Adrenal gland (tissue), 12 donors: Measurements from ENCODE around the gene PCNX2. TPM values are rescaled to one million over a fixed set of nuclear protein-coding genes. Genes with fewer than 3 reads are reported as not detected.
A peak's percentile ranks its signal among the peaks of the same experiment; 100 is the strongest.

Experiments used
- DNase-seq, 7 donors: peaks; one replicate each; pipeline ENCODE4 v3.0.0-alpha.2; 2019 to 2020
- H3K27ac ChIP-seq, 5 donors: fragments of 200-600 bp; sonication (generic) in 4 of 5; 1 replicate in 3 of 5; 2 replicates in 2 of 5; pipeline versions ENCODE4 v1.5.1 to v1.8.0; 2016 to 2020; ENCODE audit warnings: mild to moderate bottlenecking in 1 of 5
- H3K27me3 ChIP-seq: fragments of 200-600 bp; 2 replicates; pipeline ENCODE4 v1.8.0; 2021
- H3K36me3 ChIP-seq, 2 donors: fragments of 200-600 bp; replicated peaks in 1 of 2; 1 replicate in 1 of 2; 2 replicates in 1 of 2; pipeline versions ENCODE4 v1.5.1 to v1.8.0; 2018 to 2022
- H3K4me1 ChIP-seq, 2 donors: fragments of 200-600 bp; replicated peaks in 1 of 2; 1 replicate in 1 of 2; 2 replicates in 1 of 2; pipeline versions ENCODE4 v1.5.1 to v1.8.0; 2018 to 2021
- H3K4me3 ChIP-seq, 4 donors: fragments of 200-600 bp; sonication (generic) in 3 of 4; one replicate each; pipeline ENCODE4 v1.5.1; 2016 to 2018
- H3K9me3 ChIP-seq, 3 donors: fragments of 200-600 bp; sonication (generic) in 1 of 3; replicated peaks in 1 of 3; 1 replicate in 2 of 3; 2 replicates in 1 of 3; pipeline versions ENCODE4 v1.5.1 to v1.8.0; 2016 to 2021
- POLR2A ChIP-seq, 2 donors: fragments of 450-650 bp; IDR thresholded peaks; one replicate each; pipeline ENCODE4 v1.6.1; 2017; ENCODE audit warnings: antibody characterized with exemption in 2 of 2, mild to moderate bottlenecking in 2 of 2, moderate library complexity in 1 of 2
- WGBS, 4 donors: extraction: QIAGEN DNeasy Blood & Tissue Kit in 2 of 4; methylation state at CpG; one replicate each; pipeline versions ENCODE4 v1.1.5 to v1.1.7; 2013 to 2017; 5-methylcytosine and 5-hydroxymethylcytosine counted together
- intact Hi-C, 2 donors: fragments of 100-400 bp; cut with DNase I; formaldehyde crosslinking; loops; one replicate each; pipeline versions ENCODE4 v1.14.1 to v1.15.0; 2022 to 2023
- polyA plus RNA-seq, 3 donors: library from polyadenylated mRNA; stranded (reverse); fragments of 200-250 nt in 2 of 3; fragments of 350-450 nt in 1 of 3; fragmentation: Illumina TruSeq in 1 of 3; extraction: RNeasy Lipid Tissue Mini Kit (QIAGEN cat#74804) in 1 of 3; gene quantifications; one replicate each; pipeline ENCODE4 v1.2.3, GENCODE V29; 2013 to 2014
- total RNA-seq, 9 donors: library from RNA; depleted of rRNA in 4 of 9; stranded (reverse); fragments of >200 nt in 4 of 9; fragments of 120-200 nt in 1 of 9; fragmentation: NEBNext Ultra II Directional in 1 of 9; extraction: Animal tissue kit (Norgen Biotek cat#: 25700) in 1 of 9; gene quantifications; one replicate each; pipeline versions ENCODE4 v1.1.0 to v1.2.4, GENCODE V29; 2013 to 2023
- TF ChIP-seq, protein P1 (sequence below), 6 experiments: fragments of 450-650 bp in 4 of 6; fragments of 200-600 bp in 2 of 6; sonication (generic) in 1 of 6; IDR thresholded peaks; 1 replicate in 5 of 6; 2 replicates in 1 of 6; pipeline versions ENCODE4 v1.5.1 to v1.8.0; 2016 to 2021; ENCODE audit warnings: antibody characterized with exemption in 6 of 6, mild to moderate bottlenecking in 2 of 6, moderate library complexity in 1 of 6
- donor health status: healthy with polysubstance abuse.
- donor health status: Bipolar disorder and iron deficiency.
- donor health status: DM: yes; HTN: yes; CAD: no.
- donor health status: DM: no; HTN: no; CAD: no.
- donor health status: DM: no; HTN: no; CAD: no.
- donor health status: DM: yes; HTN: yes; CAD: no.

The PCNX2 gene
- total and polyA plus RNA-seq, 12 donors: 2.2 to 14.5 (median 5.5) TPM

GRCh38 chr1:233241759-233242158, 53.8 kb downstream of the PCNX2 start:
- no peak overlapping the region for H3K27ac ChIP-seq
- no peaks in the 10 kb centered on the region for H3K27me3 ChIP-seq
- H3K9me3 ChIP-seq: no peaks in the 10 kb centered on the region
- no peak for DNase-seq
- 32 to 44% (median 38%) methylated on average over 2 of the region's 2 CpGs for WGBS, 4 donors
- H3K4me3 ChIP-seq: no peak overlapping the region
- H3K4me1 ChIP-seq: peaks cover 0 to 16% of the 10 kb centered on the region in 2 donors
- H3K36me3 ChIP-seq: no peaks in the 10 kb centered on the region
- intact Hi-C loops: loop anchor here (5.0 to 10.0 kb wide), 2 partner anchors 607 to 609 kb away; partner anchors contain the start of gene SIPA1L2 (in 2 of the 2)
- TF ChIP-seq, protein P1, sequence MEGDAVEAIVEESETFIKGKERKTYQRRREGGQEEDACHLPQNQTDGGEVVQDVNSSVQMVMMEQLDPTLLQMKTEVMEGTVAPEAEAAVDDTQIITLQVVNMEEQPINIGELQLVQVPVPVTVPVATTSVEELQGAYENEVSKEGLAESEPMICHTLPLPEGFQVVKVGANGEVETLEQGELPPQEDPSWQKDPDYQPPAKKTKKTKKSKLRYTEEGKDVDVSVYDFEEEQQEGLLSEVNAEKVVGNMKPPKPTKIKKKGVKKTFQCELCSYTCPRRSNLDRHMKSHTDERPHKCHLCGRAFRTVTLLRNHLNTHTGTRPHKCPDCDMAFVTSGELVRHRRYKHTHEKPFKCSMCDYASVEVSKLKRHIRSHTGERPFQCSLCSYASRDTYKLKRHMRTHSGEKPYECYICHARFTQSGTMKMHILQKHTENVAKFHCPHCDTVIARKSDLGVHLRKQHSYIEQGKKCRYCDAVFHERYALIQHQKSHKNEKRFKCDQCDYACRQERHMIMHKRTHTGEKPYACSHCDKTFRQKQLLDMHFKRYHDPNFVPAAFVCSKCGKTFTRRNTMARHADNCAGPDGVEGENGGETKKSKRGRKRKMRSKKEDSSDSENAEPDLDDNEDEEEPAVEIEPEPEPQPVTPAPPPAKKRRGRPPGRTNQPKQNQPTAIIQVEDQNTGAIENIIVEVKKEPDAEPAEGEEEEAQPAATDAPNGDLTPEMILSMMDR (IDR thresholded peaks at IDR 0.05): no peak
- TF ChIP-seq POLR2A (IDR thresholded peaks at IDR 0.05): no peak

DNA sequence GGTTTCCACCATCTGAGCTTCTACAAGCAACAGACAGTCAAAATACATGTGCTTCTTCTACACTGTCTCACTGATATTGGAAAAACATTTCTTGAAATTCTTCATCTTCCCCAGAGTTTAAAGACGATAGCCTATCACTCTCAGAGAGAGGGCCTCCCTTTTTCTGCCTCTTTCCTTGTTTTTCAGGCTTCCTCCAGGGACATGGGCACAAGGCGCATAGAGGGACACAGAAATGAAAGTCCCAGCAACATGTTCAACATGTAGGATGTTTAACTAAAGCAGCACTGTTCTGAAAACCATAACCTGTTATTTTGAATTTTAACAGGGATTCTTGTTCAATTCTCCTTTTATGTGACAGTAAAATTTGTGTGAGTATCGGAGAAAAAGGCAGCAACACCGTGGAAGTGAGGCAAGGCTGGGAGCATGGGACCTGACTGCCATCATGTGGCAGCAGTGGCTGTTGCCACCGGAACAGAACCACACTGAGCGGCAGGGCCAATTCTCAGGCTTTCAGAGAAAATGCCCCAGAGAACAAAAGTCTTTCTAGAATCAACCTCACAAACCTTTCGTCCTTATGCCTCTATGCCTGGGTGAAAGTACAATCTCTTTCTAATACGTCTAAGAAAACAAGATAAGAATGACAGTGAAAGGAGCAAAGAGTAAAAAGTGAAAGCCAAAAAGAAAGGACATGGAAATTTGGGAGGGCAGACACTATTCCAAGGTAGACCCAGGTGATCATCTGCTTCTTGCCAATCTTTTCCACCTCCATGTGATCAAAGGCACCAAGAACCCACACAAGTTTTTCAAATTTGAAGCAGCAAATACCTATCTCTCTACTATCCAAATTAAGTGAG, 54.5 kb downstream of the PCNX2 start:
- no peaks in the 10 kb centered on the region for H3K36me3 ChIP-seq
- peak; percentile 56 to 85 (median 72) for DNase-seq
- no peaks in the 10 kb centered on the region for H3K9me3 ChIP-seq
- TF ChIP-seq, protein P1 (IDR thresholded peaks at IDR 0.05): peak; percentile 47 to 89 (median 85)
- TF ChIP-seq POLR2A (IDR thresholded peaks at IDR 0.05): no peak
- intact Hi-C loops: loop anchor here (5.0 to 10.0 kb wide), 2 partner anchors 606 to 609 kb away; partner anchors contain the start of gene SIPA1L2 (in 2 of the 2)
- H3K27me3 ChIP-seq: no peaks in the 10 kb centered on the region
- WGBS, 4 donors: 20 to 25% (median 23%) methylated on average over 8 of the region's 8 CpGs
- peaks cover 0 to 16% of the 10 kb centered on the region in 2 donors for H3K4me1 ChIP-seq
- no peak overlapping the region for H3K27ac ChIP-seq
- peak overlapping the region in 1 of 4 donors; percentile 37 for H3K4me3 ChIP-seq

DNA sequence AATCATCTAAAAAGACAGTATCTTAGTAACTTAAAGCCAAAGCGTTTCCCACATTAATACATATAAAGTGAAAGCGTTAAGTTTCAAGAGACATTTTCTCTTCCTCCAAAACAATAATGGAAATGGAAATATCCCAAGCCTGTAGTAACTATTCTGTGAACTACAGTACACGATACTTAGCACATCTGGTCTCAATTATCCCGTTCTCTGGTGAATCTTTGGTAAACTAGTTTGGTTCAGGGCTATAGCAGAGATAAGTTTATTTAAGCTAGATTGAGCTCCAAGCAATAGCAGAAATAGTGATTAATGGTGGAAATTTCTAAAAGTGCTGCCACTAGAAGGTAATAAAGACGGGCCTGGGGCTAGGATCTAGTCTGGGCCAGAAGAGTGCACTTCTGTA, 55.2 kb downstream of the PCNX2 start:
- H3K4me3 ChIP-seq: no peak overlapping the region
- 77 to 90% (median 82%) methylated on average over 5 of the region's 5 CpGs for WGBS, 4 donors
- H3K27ac ChIP-seq: no peak overlapping the region
- TF ChIP-seq, protein P1 (IDR thresholded peaks at IDR 0.05): no peak
- no peak for TF ChIP-seq POLR2A (IDR thresholded peaks at IDR 0.05)
- H3K9me3 ChIP-seq: no peaks in the 10 kb centered on the region
- H3K4me1 ChIP-seq: peaks cover 0 to 16% of the 10 kb centered on the region in 2 donors
- DNase-seq: no peak
- H3K36me3 ChIP-seq: no peaks in the 10 kb centered on the region
- no peaks in the 10 kb centered on the region for H3K27me3 ChIP-seq
- intact Hi-C loops: loop anchor here (5.0 to 10.0 kb wide), 2 partner anchors 606 to 608 kb away; partner anchors contain the start of gene SIPA1L2 (in 2 of the 2)

GRCh38 chr1:233238884-233239431, 56.6 kb downstream of the PCNX2 start:
- TF ChIP-seq POLR2A (IDR thresholded peaks at IDR 0.05): no peak
- TF ChIP-seq, protein P1 (IDR thresholded peaks at IDR 0.05): no peak
- DNase-seq: no peak
- H3K4me3 ChIP-seq: no peak overlapping the region
- intact Hi-C loops: no loop called here
- no peaks in the 10 kb centered on the region for H3K27me3 ChIP-seq
- WGBS, 4 donors: 81 to 86% (median 83%) methylated on average over 9 of the region's 9 CpGs
- peaks cover 0 to 16% of the 10 kb centered on the region in 2 donors for H3K4me1 ChIP-seq
- no peaks in the 10 kb centered on the region for H3K9me3 ChIP-seq
- H3K27ac ChIP-seq: no peak overlapping the region
- no peaks in the 10 kb centered on the region for H3K36me3 ChIP-seq
